Measurements from ENCODE around the gene GDAP1L1. TPM values are rescaled to one million over a fixed set of nuclear protein-coding genes. Genes with fewer than 3 reads are reported as not detected.

The GDAP1L1 gene
- total RNA-seq, 1 experiment from 2014 or later = 0.54 TPM

- no peak for DNase-seq (ENCODE audit: low spot score)
- ChIA-PET CTCF (no interaction called here), POLR2A (ENCODE audit: low non-redundant PET) (no interaction called here)
- Histone ChIP-seq H3K27me3 (replicated peaks; ENCODE audit: insufficient read depth, low read depth, low read length, poor library complexity) (no peaks in the 10 kb centered on the region), H3K4me3 (ENCODE audit: low read depth, low read length, poor library complexity, severe bottlenecking) (no peak overlapping the region), H3K9me3 (ENCODE audit: low read depth, low read length, poor library complexity, severe bottlenecking) (no peaks in the 10 kb centered on the region), H3K4me1 (ENCODE audit: insufficient read depth, low read length, poor library complexity, severe bottlenecking) (no peaks in the 10 kb centered on the region), H3K36me3 (ENCODE audit: insufficient read depth, low read length, poor library complexity, severe bottlenecking) (no peaks in the 10 kb centered on the region), H3K27ac (ENCODE audit: low read depth, low read length, poor library complexity, severe bottlenecking) (no peak overlapping the region)
- intact Hi-C loops (cut with micrococcal nuclease; ENCODE audit: unreplicated experiment) = no loop called here
- TF ChIP-seq, protein P1, sequence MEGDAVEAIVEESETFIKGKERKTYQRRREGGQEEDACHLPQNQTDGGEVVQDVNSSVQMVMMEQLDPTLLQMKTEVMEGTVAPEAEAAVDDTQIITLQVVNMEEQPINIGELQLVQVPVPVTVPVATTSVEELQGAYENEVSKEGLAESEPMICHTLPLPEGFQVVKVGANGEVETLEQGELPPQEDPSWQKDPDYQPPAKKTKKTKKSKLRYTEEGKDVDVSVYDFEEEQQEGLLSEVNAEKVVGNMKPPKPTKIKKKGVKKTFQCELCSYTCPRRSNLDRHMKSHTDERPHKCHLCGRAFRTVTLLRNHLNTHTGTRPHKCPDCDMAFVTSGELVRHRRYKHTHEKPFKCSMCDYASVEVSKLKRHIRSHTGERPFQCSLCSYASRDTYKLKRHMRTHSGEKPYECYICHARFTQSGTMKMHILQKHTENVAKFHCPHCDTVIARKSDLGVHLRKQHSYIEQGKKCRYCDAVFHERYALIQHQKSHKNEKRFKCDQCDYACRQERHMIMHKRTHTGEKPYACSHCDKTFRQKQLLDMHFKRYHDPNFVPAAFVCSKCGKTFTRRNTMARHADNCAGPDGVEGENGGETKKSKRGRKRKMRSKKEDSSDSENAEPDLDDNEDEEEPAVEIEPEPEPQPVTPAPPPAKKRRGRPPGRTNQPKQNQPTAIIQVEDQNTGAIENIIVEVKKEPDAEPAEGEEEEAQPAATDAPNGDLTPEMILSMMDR (conservative IDR thresholded peaks at IDR 0.05; ENCODE audit: low read depth, low read length) = no peak
- no peak for TF ChIP-seq EZH2 (IDR thresholded peaks at IDR 0.05; ENCODE audit: borderline replicate concordance, low read depth, low read length, poor library complexity, severe bottlenecking)
- BruUV-seq (replicated peaks) = no TSS peak
Measured at GRCh38 chr20:44258226-44258890, 11.2 kb downstream of the GDAP1L1 start.

DNA sequence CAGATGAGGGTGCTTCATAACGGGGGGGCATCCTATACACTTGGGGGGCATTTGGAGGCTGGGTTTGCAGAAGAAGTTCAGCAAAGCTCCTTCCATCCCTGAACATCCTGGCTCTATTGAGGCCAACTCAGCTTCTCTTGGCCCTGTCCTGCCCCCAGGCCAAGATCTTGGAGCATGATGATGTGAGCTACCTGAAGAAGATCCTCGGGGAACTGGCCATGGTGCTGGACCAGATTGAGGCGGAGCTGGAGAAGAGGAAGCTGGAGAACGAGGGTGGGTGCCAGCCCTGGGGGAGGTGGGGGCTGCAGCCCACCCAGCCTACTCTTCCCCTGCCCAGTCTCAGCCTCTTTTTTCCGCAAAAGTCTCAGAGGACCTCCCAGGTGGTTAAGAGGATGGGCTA is 17.2 kb downstream of the GDAP1L1 start:
- DNase-seq (ENCODE audit: low spot score) = no peak
- Histone ChIP-seq H3K36me3 (ENCODE audit: insufficient read depth, low read length, poor library complexity, severe bottlenecking) (no peaks in the 10 kb centered on the region), H3K9me3 (ENCODE audit: low read depth, low read length, poor library complexity, severe bottlenecking) (no peaks in the 10 kb centered on the region), H3K27ac (ENCODE audit: low read depth, low read length, poor library complexity, severe bottlenecking) (no peak overlapping the region), H3K4me1 (ENCODE audit: insufficient read depth, low read length, poor library complexity, severe bottlenecking) (no peaks in the 10 kb centered on the region), H3K27me3 (replicated peaks; ENCODE audit: insufficient read depth, low read depth, low read length, poor library complexity) (no peaks in the 10 kb centered on the region), H3K4me3 (ENCODE audit: low read depth, low read length, poor library complexity, severe bottlenecking) (no peak overlapping the region)
- CTCF ChIA-PET = interaction anchor here (0.5 kb wide), 1 partner anchor 50 kb away, joined by 3 read pairs; no protein-coding TSS in a partner anchor
- intact Hi-C loops (cut with micrococcal nuclease; ENCODE audit: unreplicated experiment) = no loop called here
- BruUV-seq (replicated peaks) = no TSS peak
- TF ChIP-seq EZH2 (IDR thresholded peaks at IDR 0.05; ENCODE audit: borderline replicate concordance, low read depth, low read length, poor library complexity, severe bottlenecking) = no peak
- POLR2A ChIA-PET (ENCODE audit: low non-redundant PET) = no interaction called here

GRCh38 chr20:44268802-44269201 is 21.7 kb downstream of the GDAP1L1 start:
- H3K27me3 ChIP-seq (replicated peaks; ENCODE audit: insufficient read depth, low read depth, low read length, poor library complexity) = no peaks in the 10 kb centered on the region
- H3K36me3 ChIP-seq (ENCODE audit: insufficient read depth, low read length, poor library complexity, severe bottlenecking) = no peaks in the 10 kb centered on the region
- no peak overlapping the region for H3K4me3 ChIP-seq (ENCODE audit: low read depth, low read length, poor library complexity, severe bottlenecking)
- intact Hi-C loops (cut with micrococcal nuclease; ENCODE audit: unreplicated experiment) = no loop called here
- H3K27ac ChIP-seq (ENCODE audit: low read depth, low read length, poor library complexity, severe bottlenecking) = no peak overlapping the region
- CTCF ChIA-PET = no interaction called here
- H3K9me3 ChIP-seq (ENCODE audit: low read depth, low read length, poor library complexity, severe bottlenecking) = no peaks in the 10 kb centered on the region
- POLR2A ChIA-PET (ENCODE audit: low non-redundant PET) = interaction anchor here (0.5 kb wide), 1 partner anchor 362 kb away, joined by 4 read pairs; no protein-coding TSS in a partner anchor
- TF ChIP-seq, protein P1 (conservative IDR thresholded peaks at IDR 0.05; ENCODE audit: low read depth, low read length) = no peak
- TF ChIP-seq EZH2 (IDR thresholded peaks at IDR 0.05; ENCODE audit: borderline replicate concordance, low read depth, low read length, poor library complexity, severe bottlenecking) = no peak
- no peak for DNase-seq (ENCODE audit: low spot score)
- H3K4me1 ChIP-seq (ENCODE audit: insufficient read depth, low read length, poor library complexity, severe bottlenecking) = no peaks in the 10 kb centered on the region
- BruUV-seq (replicated peaks) = no TSS peak

Measured in A673 (cell line).